AG10803 (cell line): ENCODE results near the gene MZF1.
"Not testable (repeated sequence)": the region's sequence is repeated elsewhere in the genome, so short reads cannot be mapped to it uniquely, and the experiment has no call there.

Source experiments
- DNase-seq: peaks from one replicate; pipeline ENCODE4 v3.0.0; 2010; ENCODE audit warnings: low read depth
- H3K4me3 ChIP-seq: 2 replicates; pipeline ENCODE4 v1.5.1; 2011; ENCODE audit warnings: mild to moderate bottlenecking, low read length, control low read depth
- TF ChIP-seq, protein P1 (sequence below): conservative IDR thresholded peaks from 2 replicates; pipeline ENCODE4 v1.5.1; 2011; ENCODE audit warnings: mild to moderate bottlenecking, low read length, control low read depth, inconsistent platforms

The MZF1 gene

GRCh38 chr19:58545286-58546018, 27.7 kb downstream of the MZF1 start:
- TF ChIP-seq, protein P1, sequence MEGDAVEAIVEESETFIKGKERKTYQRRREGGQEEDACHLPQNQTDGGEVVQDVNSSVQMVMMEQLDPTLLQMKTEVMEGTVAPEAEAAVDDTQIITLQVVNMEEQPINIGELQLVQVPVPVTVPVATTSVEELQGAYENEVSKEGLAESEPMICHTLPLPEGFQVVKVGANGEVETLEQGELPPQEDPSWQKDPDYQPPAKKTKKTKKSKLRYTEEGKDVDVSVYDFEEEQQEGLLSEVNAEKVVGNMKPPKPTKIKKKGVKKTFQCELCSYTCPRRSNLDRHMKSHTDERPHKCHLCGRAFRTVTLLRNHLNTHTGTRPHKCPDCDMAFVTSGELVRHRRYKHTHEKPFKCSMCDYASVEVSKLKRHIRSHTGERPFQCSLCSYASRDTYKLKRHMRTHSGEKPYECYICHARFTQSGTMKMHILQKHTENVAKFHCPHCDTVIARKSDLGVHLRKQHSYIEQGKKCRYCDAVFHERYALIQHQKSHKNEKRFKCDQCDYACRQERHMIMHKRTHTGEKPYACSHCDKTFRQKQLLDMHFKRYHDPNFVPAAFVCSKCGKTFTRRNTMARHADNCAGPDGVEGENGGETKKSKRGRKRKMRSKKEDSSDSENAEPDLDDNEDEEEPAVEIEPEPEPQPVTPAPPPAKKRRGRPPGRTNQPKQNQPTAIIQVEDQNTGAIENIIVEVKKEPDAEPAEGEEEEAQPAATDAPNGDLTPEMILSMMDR: no peak
- peak overlapping the region; percentile 86 for H3K4me3 ChIP-seq
- no peak for DNase-seq

DNA sequence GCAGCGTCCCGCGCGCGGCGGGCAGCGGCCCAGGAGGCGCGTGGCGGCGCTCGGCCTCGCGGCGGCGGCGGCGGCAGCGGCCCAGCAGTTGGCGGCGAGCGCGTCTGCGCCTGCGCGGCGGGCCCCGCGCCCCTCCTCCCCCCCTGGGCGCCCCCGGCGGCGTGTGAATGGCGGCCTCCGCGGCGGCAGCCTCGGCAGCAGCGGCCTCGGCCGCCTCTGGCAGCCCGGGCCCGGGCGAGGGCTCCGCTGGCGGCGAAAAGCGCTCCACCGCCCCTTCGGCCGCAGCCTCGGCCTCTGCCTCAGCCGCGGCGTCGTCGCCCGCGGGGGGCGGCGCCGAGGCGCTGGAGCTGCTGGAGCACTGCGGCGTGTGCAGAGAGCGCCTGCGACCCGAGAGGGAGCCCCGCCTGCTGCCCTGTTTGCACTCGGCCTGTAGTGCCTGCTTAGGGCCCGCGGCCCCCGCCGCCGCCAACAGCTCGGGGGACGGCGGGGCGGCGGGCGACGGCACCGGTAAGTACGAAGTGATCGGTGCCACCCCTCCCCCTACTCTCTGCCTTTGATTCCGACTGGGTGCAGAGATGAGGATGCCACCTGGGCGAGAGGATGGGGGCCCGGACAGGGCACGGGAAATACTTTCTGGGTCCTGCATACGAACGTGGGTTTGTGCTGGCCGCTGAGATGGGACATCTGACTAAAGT, 28.4 kb downstream of the MZF1 start:
- TF ChIP-seq, protein P1: no peak
- peak; percentile 33 for DNase-seq

DNA sequence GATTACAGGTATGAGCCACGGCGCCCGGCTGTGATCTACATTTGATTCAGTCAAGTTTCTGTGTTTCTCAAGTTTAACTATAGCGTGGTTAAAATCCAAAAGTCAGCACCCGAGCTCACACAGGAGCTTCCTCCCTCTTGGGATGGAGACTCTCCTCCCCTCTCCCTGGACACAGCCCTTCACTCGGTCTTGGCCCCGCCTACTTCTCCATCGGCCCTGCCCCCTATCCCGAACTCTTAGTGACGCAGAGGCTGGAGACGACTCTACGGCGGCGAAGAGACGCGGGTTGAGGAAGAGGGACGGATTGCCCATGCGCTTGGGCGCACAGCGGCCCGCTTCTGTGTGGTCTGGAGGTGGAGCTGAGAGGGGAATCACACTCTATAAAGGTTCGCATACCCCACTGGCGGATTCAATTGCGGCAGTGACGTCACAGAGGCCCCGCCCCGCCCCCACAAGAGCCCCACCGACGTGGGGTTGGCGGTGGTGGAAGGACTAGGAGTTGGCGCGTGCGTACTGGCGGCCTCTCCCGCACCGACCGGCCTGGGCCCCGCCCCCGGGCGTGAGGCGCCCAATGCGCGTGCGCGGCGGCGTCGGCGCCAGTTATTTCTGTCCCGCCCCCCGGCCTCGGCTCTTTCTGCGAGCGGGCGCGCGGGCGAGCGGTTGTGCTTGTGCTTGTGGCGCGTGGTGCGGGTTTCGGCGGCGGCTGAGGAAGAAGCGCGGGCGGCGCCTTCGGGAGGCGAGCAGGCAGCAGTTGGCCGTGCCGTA, 29.1 kb downstream of the MZF1 start, which contains the start of gene TRIM28:
Gene TRIM28, plus strand, starts transcription at position 239 of the 765 bp plus-strand sequence. CDS start 694 bp downstream, outside the sequence.
- peak within 1 kb of the TSS; percentile 86 for H3K4me3 ChIP-seq
- DNase-seq: peak; percentile 99
- TF ChIP-seq, protein P1: no peak

More for the DNA sequence above, 28.4 kb downstream of the MZF1 start:
- H3K4me3 ChIP-seq: peak overlapping the region; percentile 86

DNA sequence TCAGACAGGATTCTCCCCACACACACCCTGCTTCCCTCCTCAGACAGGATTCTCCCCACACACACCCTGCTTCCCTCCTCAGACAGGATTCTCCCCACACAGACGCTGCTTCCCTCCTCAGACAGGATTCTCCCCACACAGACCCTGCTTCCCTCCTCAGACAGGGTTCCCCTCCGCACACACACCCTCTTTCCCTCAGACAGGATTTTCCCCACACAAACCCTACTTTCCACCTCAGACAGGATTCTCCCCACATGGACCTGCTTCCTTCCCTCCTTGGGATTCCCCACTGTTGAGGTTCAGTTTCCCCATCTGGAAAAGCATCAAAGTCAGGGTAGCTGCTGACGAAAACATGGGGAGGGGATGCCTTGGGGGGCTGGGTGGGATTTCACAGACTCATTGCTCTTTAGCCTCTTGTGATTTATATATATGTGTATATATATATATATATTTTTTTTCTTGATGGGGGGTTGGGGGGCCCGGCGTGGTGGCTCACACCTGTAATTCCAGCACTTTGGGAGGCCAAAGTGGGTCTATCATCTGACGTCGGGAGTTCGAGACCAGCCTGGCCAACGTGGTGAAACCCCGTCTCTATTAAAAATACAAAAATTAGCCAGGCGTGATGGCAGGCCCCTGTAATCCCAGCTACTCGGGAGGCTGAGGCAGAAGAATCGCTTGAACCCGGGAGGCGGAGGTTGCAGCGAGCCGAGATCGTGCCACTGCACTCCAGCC, 30.3 kb downstream of the MZF1 start:
- peak overlapping the region; percentile 59 for H3K4me3 ChIP-seq
- DNase-seq: not testable (repeated sequence)

DNA sequence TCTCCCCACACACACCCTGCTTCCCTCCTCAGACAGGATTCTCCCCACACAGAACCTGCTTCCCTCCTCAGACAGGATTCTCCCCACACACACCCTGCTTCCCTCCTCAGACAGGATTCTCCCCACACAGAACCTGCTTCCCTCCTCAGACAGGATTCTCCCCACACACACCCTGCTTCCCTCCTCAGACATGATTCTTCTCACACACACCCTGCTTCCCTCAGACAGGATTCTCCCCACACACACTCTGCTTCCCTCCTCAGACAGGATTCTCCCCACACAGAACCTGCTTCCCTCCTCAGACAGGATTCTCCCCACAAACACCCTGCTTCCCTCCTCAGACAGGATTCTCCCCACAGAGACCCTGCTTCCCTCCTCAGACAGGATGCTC, 34.0 kb downstream of the MZF1 start:
- DNase-seq, H3K4me3 ChIP-seq: not testable (repeated sequence)

GRCh38 chr19:58538257-58539168, 34.6 kb downstream of the MZF1 start:
- TF ChIP-seq, protein P1: no peak
- no peak overlapping the region for H3K4me3 ChIP-seq
- no peak for DNase-seq
